HG03439 (cell line): Measurements from ENCODE around the gene DLK1.

ENCODE experiments used
- ATAC-seq: cut with Tn5 transposase; IDR thresholded peaks from one replicate; pipeline ENCODE4 v1.9.1; 2021; ENCODE audit warnings: mild to moderate bottlenecking, moderate library complexity; ENCODE audit not compliant: unreplicated experiment

The DLK1 gene

DNA sequence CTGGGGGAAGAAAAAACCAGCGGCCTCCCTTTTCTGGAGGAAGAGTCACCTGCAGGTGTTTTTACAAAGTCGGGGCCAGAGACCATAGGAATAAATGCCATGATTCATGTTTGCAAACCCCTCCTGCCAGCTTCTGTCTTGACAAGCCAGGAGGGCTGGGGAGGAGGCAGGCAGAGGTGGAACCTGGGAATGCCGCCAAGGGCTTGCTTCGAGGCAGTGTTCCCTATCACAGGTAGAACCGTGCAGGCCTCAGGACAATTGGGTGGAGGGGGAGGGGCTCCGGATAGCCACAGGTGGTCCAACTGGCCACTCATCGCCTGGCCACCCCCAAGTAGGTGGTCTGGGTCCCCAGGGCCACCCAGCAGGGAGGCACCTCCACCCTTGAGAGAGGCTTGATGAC lies 14.2 kb upstream of the DLK1 start:
- no peak for ATAC-seq

DNA sequence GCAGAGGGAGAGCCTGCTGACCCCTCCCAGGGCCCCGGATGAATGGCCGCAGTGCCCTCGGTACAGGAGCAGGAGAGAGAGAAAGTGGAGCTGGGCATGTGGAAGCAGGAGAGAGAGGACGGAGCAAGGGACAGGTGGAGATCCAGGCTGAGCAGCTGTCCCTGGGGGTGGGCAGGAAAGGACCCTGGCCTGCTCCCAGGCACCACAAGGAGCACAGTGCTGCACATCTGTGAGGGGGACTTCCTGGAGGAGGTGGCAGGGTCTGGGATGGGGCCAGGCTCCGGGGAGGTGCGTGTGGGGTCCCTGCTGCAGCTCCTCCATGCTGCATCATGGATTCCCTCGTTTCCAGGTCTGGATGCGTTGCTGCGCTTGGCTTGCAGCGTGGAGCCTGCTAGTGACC lies 13.0 kb upstream of the DLK1 start:
- ATAC-seq, result no peak

DNA sequence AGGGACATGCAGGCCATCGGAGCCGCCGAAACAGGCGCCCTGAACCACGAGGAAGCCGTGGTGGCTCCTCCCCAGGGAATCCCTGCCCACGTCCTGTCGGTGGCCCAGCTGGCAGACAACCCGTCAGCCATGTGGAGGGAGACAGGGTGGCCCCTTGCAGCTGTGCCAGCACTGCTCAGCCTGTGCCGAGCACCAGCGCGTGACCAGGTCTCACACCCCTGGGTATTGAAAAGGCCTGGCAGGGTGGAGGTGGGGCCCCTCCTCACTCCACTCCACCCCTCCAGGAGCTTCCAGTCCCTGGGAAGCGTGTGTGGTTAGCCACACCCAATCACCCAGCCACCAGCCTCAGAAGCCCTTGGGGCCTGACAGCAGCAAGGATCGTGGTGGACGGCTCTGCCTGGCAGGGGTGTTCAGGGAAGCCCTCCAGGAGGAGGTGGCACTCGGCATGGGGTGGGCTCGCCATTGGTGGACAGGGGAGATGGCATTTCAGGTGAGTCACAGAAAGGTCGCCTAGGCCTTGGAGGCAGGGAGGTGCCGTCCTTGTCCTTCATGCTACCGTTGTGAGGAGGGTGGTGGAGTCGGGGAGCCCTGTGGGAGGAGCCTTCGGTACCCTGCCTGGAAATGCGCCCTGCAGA lies 12.3 kb upstream of the DLK1 start:
- no peak for ATAC-seq

DNA sequence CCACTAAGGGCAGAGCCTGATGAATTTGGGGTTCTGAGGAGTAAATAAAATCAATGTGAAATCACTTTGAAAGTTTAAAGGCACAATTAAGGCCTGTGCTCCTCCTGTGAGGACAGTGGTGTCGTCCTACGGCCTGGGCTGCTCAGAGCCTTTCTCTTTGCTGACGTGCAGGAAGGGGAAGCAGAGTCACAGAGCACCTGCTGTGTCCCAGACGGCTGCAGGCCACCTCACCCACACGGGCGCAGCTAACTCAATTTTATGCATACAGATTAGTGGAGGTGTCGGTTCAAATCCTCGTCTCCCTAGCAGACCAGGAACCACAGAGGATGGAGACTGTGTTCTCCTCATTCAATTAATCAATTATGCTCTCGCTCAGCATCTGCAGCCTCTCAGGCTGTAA lies 11.4 kb upstream of the DLK1 start:
- no peak for ATAC-seq

DNA sequence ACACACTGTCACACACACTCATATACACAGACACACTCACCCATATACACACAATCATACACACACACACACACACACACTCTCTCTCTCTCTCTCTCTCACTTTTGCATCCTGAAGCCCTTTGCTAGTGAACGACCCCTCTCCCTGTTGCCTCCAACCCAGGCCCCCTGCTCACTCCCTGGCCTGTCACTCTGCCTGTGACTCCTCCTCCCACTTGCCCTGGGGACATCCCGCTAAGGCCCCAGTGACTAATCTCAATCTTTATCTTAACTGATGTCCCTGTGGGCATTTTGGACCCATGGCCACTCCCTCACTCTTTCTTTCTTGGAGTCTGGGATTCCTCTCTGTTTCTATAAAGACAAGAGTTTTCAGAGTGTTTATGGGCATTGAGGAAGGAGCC lies 10.9 kb upstream of the DLK1 start:
- ATAC-seq, result no peak

DNA sequence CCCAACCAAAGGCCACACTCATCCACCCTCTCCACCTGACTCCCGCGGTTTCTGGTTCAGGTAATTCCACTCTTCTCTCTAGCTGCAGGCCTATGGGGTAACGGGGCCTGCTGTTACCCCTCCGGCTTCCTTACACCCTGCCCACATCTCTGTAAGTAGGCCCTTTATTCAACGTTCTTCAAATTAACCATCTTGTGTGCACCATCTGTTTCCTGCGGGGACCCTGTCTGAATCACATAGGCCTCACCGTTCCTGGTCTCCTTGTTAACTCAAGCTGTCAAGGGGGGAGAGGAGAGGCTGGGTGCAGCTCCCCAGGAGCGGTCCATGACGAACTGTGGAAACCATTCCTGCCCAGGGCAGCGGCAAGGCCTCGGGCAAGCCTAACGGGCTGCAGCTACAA lies 9.3 kb upstream of the DLK1 start:
- ATAC-seq, result no peak

DNA sequence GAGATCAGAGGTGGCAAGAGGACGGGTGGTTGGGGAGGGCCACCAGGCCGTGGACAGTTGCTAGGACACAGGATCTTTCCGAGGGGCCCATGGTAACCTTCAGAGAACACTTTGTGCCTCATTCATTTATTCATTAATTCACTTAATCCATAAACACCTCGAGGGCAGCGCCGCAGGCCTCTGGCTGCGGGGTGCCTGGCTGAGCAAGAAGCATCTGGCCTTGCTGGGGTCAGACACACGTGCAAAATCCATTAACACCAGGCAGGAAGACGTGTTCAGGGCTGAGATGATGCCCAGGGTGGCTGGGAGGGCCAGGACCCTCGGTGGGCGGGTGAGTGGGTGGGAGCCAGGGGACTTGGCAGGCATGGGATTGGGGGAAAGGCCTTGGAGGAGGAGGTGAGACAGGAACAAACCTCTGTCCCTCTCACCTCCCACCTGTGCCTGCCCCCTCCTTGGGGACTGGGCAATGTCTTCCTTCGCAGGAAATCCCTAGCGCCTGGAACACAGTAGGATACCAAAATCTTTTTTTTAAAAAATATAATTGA lies 6.6 kb upstream of the DLK1 start:
- no peak for ATAC-seq

DNA sequence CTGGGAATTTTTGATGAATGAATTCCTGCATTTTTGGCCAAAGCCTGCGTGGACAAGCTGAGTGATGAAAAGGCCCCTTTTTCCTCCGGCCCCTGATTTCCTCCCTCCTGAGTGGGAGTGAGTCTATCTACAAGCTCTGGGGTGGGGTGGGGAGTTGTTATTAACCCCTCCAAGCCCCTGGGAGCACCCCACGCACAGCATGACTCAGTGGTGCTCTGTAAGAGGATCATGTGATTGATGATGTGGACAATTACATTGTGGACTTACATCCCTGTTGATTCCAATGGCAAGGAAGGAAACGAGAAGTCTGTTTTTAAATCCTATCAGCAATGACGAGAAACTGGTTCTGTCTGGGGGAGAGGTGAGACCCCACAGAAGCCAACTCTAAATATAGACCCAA lies 5.1 kb upstream of the DLK1 start:
- no peak for ATAC-seq

DNA sequence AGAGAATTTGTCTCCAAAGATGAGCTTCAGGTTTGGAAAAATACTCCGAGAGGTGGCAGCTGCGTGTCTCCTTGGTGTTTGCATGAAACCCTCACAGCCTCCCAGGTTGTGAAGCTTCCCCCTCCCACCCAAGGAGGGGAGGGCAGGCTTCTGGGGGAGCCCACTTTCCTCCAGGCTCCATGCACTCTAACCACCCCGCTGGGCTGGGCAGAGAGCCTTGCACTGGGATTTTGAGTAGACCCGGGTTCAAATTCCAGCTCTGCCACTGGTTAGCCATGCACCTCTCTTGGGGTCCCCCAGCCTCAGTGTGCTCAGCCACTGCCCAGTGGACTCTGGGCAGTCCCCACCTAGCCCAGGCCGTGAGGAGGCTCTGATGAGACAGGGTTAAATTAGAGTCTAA lies 4.3 kb upstream of the DLK1 start:
- no peak for ATAC-seq

DNA sequence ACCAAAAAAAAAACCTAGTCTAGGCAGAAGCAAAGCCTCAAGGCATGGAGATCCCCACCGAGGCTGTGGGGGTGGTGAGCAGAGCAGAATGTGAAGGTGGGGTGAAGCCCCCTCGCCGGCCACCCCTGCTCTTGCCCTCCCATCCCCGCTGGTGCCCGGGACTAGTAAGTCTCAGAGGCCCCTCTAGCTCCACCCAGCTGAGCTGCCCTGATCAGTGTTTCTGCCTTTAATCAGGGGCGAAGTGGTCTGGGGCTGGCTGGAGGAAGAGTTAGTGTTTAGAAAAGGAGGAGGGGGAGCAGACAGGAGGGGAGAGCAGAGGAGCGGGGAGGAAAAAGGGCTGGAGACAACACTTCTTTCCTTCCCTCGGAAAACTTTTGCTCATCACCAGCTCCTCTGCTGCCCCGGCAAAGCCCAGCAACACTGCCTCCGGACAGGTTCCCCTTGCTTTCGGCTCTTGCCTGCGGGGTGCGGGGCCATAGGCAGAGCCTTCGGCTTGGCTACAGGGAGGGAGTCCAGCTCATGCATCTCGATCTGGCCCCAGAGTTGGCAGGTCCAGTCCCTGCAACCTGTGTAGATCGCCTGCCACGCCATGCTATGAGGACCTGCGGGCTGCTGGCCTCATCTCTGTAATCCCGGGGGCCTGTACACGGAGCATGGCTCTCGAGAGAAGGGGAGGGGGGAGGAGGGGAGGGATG lies 3.4 kb upstream of the DLK1 start:
- ATAC-seq, result no peak

DNA sequence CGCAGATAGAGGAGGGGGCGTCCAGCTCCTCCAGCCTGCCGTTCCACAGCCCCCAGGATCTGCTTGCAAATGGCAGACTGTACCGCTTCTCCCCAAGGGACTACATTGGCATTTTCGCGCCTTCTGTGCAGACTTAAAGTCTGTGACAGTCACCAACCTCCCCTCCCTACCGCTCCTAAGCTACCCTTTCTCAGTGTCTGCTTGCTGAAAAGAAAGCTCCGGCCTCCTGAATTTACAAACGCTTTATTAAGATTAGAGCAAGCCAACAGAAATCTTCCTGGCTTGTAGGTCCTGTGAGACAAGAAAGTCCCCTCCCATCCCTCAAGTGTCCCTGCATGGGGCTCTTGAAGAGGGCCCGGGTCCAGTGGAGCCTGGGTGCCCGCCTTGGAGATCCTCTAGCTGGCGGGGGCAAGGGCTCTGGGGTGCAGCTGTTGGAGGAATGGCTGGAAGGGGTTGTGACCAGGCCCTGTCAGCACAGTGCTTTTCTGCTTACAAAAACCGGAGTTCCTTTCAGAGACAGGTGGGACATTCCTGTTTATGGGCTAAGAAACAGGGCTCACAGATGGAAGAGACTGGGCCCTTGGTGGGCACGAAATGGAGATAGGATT lies 2.8 kb upstream of the DLK1 start:
- ATAC-seq, result no peak

DNA sequence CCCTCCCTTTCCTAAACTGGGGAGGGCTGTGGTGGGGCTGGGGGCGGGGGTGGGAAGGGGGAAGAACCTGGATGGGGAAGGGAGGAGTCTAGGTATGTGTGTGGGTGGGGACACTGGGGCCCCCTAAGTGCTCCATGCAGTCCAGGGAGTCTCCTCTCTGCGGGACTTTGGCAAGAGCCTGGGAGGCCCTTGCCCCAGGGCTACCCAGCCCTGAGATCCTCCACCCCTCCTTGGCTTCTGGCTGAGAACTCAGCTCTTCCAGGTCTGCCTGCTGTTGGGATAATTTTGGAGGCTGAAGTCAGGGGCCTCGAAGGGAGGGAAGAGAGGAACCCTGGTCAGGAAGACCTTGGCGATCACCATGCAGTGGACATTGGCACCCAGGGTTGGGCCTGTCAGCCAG lies 2.2 kb upstream of the DLK1 start:
- ATAC-seq, result no peak

DNA sequence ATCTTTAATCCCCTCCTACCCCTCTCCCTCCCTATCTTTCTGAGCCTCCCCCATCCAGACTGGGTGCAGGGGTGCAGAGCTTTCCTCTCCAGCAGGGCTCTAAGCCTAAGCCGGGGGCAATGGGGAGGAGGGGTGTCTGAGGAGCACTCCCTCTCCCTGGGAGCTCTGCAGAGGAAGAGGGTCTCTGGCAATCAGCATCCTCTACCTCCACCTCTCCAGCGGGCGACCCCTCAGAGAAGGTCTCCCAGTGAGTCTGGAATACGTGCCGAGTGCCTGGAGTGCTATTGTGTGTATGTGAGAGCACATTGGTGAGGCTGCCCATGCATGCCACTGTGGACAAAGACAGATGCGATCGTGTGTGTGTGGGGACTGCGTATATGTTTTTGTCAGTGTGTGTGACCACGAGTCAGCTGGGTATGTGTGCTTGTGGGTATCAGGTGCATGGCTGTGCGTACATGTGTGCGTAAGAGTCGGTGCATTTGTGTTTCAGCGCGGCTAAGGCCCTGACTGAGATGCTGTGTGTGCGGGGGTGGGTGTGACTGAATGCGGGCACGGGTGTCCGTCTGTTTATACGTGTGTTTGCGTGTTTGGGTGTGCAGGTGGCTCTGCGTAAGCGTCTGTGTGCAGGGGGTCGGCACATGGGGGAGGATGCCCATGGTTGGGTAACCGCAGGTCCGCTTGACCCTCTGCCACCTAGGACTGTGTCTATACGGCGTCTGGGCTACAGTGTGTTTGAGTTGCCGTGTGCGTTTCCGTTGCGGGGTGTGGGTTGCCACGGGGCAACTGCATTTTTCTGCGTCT lies 905 bp upstream of the DLK1 start:
- ATAC-seq, result no peak

DNA sequence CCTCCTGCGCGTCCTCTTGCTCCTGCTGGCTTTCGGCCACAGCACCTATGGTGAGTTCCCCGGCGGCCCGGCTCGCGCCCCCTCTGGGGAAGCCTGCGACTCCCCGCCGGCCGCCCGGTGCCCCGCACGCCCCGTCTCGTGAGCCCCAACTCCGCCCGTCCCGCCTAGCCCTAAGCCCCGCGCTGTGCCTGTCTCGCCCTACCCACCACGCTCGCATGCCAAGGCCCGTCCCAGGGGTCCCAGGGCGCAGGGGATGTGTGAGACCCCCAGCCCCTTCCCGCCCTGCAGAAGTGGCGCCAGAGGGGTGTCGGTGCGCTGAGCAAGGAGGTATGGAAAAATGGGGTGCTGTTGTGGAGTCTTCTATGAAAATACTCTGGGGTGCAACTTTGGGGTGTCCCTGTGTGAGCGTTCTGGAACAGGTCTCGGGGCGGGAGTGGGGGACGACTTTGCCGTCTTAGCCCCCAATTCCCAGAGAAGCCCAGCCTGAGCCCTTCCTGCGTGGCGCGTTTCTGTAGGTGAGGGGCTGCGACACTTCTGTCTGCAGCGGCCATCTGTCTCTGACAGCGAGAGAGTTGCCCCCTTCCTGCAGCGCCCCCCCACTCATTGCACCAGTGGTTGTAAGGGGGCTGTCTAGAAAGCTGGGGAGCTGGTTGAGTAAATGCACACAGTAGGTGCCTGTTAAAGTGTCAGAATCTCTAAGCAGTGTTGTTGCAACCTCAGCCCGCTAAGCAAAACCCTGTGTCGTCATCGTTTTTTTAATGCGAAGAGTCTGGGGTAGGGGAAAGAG lies 587 bp downstream of the DLK1 start:
- ATAC-seq, result no peak

DNA sequence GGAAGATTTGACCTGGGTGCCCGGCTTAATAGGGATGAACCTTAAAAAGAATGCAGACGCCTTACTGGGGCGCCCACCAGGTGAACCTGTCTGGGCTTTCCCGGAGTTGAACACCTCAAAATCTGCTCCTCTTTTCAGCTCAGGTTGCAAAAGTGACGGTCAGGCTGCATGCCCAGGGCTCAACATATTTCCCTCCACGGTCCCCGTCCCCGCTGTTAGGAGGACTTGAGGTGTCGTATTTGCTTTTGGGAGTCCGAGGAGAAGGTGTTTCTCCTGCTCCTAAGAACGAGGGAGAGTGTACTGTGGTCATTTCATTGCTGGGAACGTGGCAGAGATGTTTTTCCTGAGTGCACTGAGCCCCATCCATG lies 1.2 kb downstream of the DLK1 start:
- ATAC-seq, result no peak

DNA sequence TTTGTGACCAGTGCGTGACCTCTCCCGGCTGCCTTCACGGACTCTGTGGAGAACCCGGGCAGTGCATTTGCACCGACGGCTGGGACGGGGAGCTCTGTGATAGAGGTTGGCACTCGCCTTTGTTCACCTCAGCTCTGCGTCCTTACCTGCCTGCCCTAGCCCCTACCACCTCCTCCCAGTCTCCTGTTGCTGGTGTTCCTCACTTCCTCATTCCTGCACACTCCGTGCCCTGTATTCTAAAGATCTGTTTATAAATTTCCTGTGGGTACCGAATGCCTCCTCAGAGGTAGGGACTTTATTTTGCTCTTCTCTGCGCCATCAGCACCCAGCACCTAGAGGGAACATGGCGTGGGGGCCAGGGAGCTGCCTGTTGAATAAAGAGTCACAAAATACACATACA lies 2.3 kb downstream of the DLK1 start:
- no peak for ATAC-seq

DNA sequence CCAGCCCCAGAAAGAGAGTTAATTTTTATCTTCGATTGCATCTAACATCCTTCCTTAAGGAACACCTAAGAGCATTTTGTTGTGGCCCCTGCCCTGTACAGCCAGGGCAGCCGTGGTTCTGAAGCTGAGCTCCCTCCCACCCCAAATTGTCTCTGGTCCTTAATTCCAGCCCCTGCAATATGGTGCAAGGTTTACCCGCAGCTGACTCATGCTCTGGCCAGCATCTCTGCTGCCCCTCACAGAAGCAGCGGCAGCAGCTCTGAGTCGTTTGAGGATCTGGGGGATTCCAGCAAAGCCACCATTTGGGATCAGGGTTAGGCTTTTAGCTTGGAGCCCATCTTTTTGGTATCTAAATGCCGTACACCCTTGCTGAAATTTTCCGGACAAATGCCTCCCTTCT lies 3.3 kb downstream of the DLK1 start:
- ATAC-seq, result no peak

DNA sequence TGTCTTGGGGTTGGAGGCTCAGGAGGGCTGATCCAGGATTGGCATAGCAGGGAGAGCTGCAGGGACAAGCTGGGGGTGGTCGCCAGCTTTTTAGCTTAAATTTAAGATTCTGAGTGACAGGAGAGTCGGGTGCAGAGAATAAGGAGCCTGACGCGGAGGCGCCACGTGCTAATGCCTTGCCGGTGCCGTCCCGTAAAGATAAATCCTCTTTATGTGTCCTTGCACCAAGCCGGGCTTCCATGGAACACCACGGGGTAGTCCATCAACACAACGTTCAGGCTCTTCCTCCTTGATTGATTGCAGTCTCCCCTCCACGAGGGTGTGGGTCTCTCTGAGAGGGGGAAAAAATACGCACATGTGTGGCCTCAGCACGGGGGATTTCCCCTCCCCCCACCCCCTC lies 3.9 kb downstream of the DLK1 start:
- no peak for ATAC-seq

DNA sequence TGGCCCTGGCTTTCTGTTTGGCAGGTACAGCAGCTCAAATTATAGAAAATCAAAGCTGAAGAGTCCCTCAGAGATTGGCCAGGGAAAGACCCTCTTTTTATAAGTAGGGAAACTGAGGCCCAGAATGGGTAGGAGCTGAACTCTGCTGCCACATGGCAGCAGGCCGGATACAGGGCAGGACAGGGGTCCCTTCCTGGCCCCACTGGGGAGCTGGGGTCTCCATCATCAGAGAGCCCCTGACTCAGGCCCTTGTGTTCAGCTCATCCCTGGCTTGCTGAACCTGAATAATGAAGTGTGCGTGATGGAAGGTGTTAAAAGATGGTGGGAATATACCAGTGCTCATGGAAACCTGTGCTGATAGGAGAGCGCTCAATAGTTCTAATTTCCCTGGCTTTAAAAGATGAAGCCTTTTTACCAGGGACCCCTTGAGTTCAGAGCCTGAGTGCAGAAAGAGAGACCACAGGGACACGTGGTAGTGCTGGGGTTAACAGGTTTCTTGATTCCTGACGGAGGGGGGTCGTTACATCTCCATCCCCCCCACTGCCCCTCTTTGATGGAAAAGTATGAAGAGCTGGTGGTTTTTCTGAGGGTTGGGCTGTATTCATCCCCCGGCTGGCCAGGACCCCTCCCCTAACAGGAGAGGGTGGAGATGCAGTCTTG lies 4.4 kb downstream of the DLK1 start:
- no peak for ATAC-seq
